A673 (cell line): ENCODE results near the gene CCDC178. TPM values are rescaled to one million over a fixed set of nuclear protein-coding genes. Genes with fewer than 3 reads are reported as not detected.

Experiments used
- BruUV-seq: library from RNA; stranded (reverse); fragments of 400-500 nt; replicated peaks from 2 replicates; lab custom pipeline; 2021; lab: Mats Ljungman, UMichigan
- CTCF ChIA-PET: fragments of 300-600 bp; sonication (Branson Sonifier 250); formaldehyde crosslinking; loops from one replicate; lab custom pipeline; 2022; ENCODE audit warnings: antibody characterized with exemption; lab: Charles Lee
- POLR2A ChIA-PET: fragments of 300-600 bp; sonication (Branson Sonifier 250); formaldehyde crosslinking; loops from one replicate; lab custom pipeline; 2022; ENCODE audit warnings: antibody characterized with exemption; ENCODE audit not compliant: low non-redundant PET; lab: Charles Lee
- DNase-seq: peaks from one replicate; pipeline ENCODE4 v3.0.0-alpha.2; 2015; ENCODE audit warnings: low spot score
- H3K27ac ChIP-seq: fragments of 200-600 bp; sonication (generic); 2 replicates; pipeline ENCODE4 v1.5.1; 2016; ENCODE audit warnings: mixed run types, low read depth, mild to moderate bottlenecking, mixed read lengths, antibody characterized with exemption, low read length; ENCODE audit not compliant: poor library complexity, severe bottlenecking
- H3K27me3 ChIP-seq: fragments of 200-600 bp; sonication (generic); replicated peaks from 2 replicates; pipeline ENCODE4 v1.6.1; 2017; ENCODE audit warnings: mixed run types, low read depth, mild to moderate bottlenecking, mixed read lengths, antibody characterized with exemption, low read length; ENCODE audit not compliant: insufficient read depth, poor library complexity
- H3K36me3 ChIP-seq: fragments of 200-600 bp; sonication (generic); 2 replicates; pipeline ENCODE4 v1.6.1; 2016; ENCODE audit warnings: mixed run types, mild to moderate bottlenecking, mixed read lengths, antibody characterized with exemption, low read length; ENCODE audit not compliant: insufficient read depth, poor library complexity, severe bottlenecking
- H3K4me1 ChIP-seq: fragments of 200-600 bp; sonication (generic); 2 replicates; pipeline ENCODE4 v1.6.1; 2017; ENCODE audit warnings: mixed run types, mild to moderate bottlenecking, mixed read lengths, antibody characterized with exemption, low read length; ENCODE audit not compliant: insufficient read depth, poor library complexity, severe bottlenecking
- H3K4me3 ChIP-seq: fragments of 200-600 bp; sonication (generic); 2 replicates; pipeline ENCODE4 v1.5.1; 2016; ENCODE audit warnings: low read depth, mixed run types, mild to moderate bottlenecking, mixed read lengths, low read length; ENCODE audit not compliant: poor library complexity, severe bottlenecking
- H3K9me3 ChIP-seq: fragments of 200-600 bp; sonication (generic); 2 replicates; pipeline ENCODE4 v1.6.1; 2016; ENCODE audit warnings: mixed run types, low read depth, mild to moderate bottlenecking, mixed read lengths, antibody characterized with exemption, low read length; ENCODE audit not compliant: poor library complexity, severe bottlenecking
- EZH2 ChIP-seq: fragments of 200-600 bp; sonication (generic); IDR thresholded peaks from 2 replicates; pipeline ENCODE4 v1.6.1; 2017; ENCODE audit warnings: borderline replicate concordance, low read depth, mild to moderate bottlenecking, mixed read lengths, antibody characterized with exemption, low read length; ENCODE audit not compliant: poor library complexity, severe bottlenecking
- intact Hi-C: fragments of 100-400 bp; cut with micrococcal nuclease; formaldehyde crosslinking; loops from one replicate; pipeline ENCODE4 v1.10.0; 2022; ENCODE audit not compliant: unreplicated experiment
- total RNA-seq: library from RNA; stranded (reverse); gene quantifications from 2 replicates; pipeline ENCODE4 v1.2.3, GENCODE V29; 2021
- TF ChIP-seq, protein P1 (sequence below): fragments of 300-800, 200-600 bp; sonication (generic); conservative IDR thresholded peaks from 2 replicates; pipeline ENCODE4 v1.5.1; 2017; ENCODE audit warnings: low read depth, mild to moderate bottlenecking, antibody characterized with exemption, low read length, moderate library complexity, mixed read lengths

CCDC178 gene
- total RNA-seq, 1 experiment from 2014 or later = not detected

DNA sequence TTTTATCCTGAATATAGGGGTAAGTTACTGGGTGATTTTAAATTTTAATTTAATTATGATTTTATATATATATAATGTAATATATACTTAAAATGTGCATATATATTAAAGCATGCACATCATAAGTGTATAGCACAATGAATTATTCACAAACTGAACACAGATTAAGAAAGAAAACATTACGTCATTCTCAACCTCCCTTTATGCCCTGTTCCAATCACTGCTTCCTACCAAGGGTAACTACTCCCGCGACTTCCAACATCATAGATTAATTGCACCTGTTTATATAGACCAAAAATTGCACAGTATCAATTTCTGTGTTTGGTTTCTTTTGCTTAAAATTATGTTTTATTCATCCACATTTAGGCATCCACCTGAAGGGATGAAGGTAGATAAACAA lies 366.4 kb downstream of the CCDC178 start:
- H3K9me3 ChIP-seq = no peaks in the 10 kb centered on the region
- no TSS peak for BruUV-seq
- ChIA-PET CTCF (no interaction called here), POLR2A (no interaction called here)
- H3K27ac ChIP-seq = no peak overlapping the region
- DNase-seq = no peak
- H3K4me3 ChIP-seq = no peak overlapping the region
- H3K27me3 ChIP-seq = no peaks in the 10 kb centered on the region
- TF ChIP-seq EZH2 = no peak
- TF ChIP-seq, protein P1, sequence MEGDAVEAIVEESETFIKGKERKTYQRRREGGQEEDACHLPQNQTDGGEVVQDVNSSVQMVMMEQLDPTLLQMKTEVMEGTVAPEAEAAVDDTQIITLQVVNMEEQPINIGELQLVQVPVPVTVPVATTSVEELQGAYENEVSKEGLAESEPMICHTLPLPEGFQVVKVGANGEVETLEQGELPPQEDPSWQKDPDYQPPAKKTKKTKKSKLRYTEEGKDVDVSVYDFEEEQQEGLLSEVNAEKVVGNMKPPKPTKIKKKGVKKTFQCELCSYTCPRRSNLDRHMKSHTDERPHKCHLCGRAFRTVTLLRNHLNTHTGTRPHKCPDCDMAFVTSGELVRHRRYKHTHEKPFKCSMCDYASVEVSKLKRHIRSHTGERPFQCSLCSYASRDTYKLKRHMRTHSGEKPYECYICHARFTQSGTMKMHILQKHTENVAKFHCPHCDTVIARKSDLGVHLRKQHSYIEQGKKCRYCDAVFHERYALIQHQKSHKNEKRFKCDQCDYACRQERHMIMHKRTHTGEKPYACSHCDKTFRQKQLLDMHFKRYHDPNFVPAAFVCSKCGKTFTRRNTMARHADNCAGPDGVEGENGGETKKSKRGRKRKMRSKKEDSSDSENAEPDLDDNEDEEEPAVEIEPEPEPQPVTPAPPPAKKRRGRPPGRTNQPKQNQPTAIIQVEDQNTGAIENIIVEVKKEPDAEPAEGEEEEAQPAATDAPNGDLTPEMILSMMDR = no peak
- no peaks in the 10 kb centered on the region for H3K36me3 ChIP-seq
- H3K4me1 ChIP-seq = no peaks in the 10 kb centered on the region
- intact Hi-C loops = no loop called here

DNA sequence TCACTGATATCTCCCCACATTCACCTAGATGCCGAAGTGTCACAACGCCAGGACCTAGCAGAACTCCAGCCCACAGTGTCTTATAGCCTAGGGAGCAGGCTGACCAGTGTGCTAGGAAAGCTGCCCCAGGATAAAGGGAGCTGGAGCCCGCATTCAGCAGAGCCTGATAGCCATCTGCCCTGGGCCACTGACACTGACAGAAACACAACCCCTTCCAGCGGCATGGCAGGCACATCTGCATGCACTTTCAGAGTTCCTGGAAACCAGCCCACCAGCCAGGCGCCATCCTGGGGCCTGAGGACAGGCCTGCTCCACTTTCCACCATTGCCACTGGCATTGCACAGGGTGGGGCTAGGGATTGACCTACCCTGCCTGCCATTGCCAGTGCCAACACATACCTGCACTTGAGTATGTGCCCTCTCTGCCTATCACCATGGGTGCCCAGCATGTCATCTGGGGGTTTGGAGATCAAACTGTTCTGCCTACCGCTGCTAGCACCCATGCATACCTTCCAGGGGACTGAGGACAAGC lies 377.6 kb downstream of the CCDC178 start:
- H3K27ac ChIP-seq = no peak overlapping the region
- no peaks in the 10 kb centered on the region for H3K4me1 ChIP-seq
- intact Hi-C loops = no loop called here
- no peak overlapping the region for H3K4me3 ChIP-seq
- TF ChIP-seq EZH2 = no peak
- TF ChIP-seq, protein P1 = no peak
- BruUV-seq = no TSS peak
- H3K27me3 ChIP-seq = no peaks in the 10 kb centered on the region
- H3K36me3 ChIP-seq = no peaks in the 10 kb centered on the region
- no peak for DNase-seq
- ChIA-PET CTCF (no interaction called here), POLR2A (no interaction called here)
- H3K9me3 ChIP-seq = no peaks in the 10 kb centered on the region

DNA sequence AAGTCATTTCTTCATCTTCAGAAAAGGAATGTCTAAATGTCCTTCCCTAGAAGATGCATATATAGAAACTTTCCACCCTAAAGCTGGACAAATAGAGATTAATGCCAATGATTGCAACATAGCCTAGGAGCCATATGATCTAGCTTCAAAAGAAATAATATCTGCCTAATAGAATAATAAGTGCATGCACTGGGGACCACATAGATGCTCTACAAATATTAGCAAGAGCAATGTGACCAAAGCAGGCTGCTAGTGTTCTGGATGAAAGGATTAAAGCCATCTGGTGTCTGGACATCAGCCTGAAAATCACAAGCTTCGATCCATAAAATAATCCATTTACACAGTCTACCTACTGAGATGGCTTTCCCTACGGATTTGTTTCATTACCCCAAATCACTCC lies 387.6 kb downstream of the CCDC178 start:
- Histone ChIP-seq H3K27me3 (no peaks in the 10 kb centered on the region), H3K4me3 (no peak overlapping the region), H3K4me1 (no peaks in the 10 kb centered on the region), H3K9me3 (no peaks in the 10 kb centered on the region), H3K27ac (no peak overlapping the region), H3K36me3 (no peaks in the 10 kb centered on the region)
- ChIA-PET POLR2A (no interaction called here), CTCF (no interaction called here)
- BruUV-seq = no TSS peak
- DNase-seq = no peak
- intact Hi-C loops = no loop called here
- TF ChIP-seq, protein P1 = no peak
- no peak for TF ChIP-seq EZH2
